Neural progenitor cell (in vitro differentiated cells): ENCODE data around the gene TNN. TPM values are rescaled to one million over a fixed set of nuclear protein-coding genes. Genes with fewer than 3 reads are reported as not detected.
A peak's percentile ranks its signal among the peaks of the same experiment; 100 is the strongest.

Experiments
- DNase-seq: peaks from one replicate; pipeline ENCODE4 v3.0.0-alpha.2; 2016; ENCODE audit warnings: low spot score
- H2AFZ ChIP-seq: fragments of 200-600 bp; sonication (generic); replicated peaks from 2 replicates; pipeline ENCODE4 v1.6.1; 2016; ENCODE audit warnings: antibody characterized with exemption
- H3F3A ChIP-seq: fragments of 200-600 bp; sonication (generic); 2 replicates; pipeline ENCODE4 v1.6.1; 2016; ENCODE audit warnings: antibody characterized with exemption, low read depth
- H3K27ac ChIP-seq: fragments of 200-600 bp; sonication (generic); 2 replicates; pipeline ENCODE4 v1.5.1; 2016; ENCODE audit warnings: mild to moderate bottlenecking
- H3K27me3 ChIP-seq: fragments of 200-600 bp; sonication (generic); 2 replicates; pipeline ENCODE4 v1.6.1; 2016; ENCODE audit warnings: mild to moderate bottlenecking, moderate library complexity
- H3K36me3 ChIP-seq: fragments of 200-600 bp; sonication (generic); 2 replicates; pipeline ENCODE4 v1.5.1; 2016
- H3K4me1 ChIP-seq: fragments of 200-600 bp; sonication (generic); 2 replicates; pipeline ENCODE4 v1.6.1; 2016; ENCODE audit warnings: mixed run types
- H3K4me2 ChIP-seq: fragments of 200-600 bp; sonication (generic); 2 replicates; pipeline ENCODE4 v1.6.1; 2016
- H3K4me3 ChIP-seq: fragments of 200-600 bp; sonication (generic); 2 replicates; pipeline ENCODE4 v1.5.1; 2016
- H3K79me2 ChIP-seq: fragments of 200-600 bp; sonication (generic); 2 replicates; pipeline ENCODE4 v1.6.1; 2016; ENCODE audit warnings: low read depth
- H3K9ac ChIP-seq: fragments of 200-600 bp; sonication (generic); 2 replicates; pipeline ENCODE4 v1.6.1; 2016
- H3K9me3 ChIP-seq: fragments of 200-600 bp; sonication (generic); 2 replicates; pipeline ENCODE4 v1.5.1; 2016; ENCODE audit warnings: low read depth
- H4K20me1 ChIP-seq: fragments of 200-600 bp; sonication (generic); 2 replicates; pipeline ENCODE4 v1.6.1; 2016; ENCODE audit warnings: low read depth
- H3K27ac Mint-ChIP-seq: 3 replicates; pipeline ENCODE4 v1.8.0; 2021; ENCODE audit warnings: mixed read lengths
- H3K27me3 Mint-ChIP-seq: 2 replicates; pipeline ENCODE4 v1.8.0; 2022; ENCODE audit warnings: low read depth, mild to moderate bottlenecking, inconsistent platforms, moderate library complexity, mixed read lengths; ENCODE audit not compliant: insufficient read depth
- H3K36me3 Mint-ChIP-seq: 3 replicates; pipeline ENCODE4 v1.8.0; 2021; ENCODE audit warnings: mixed read lengths
- H3K4me1 Mint-ChIP-seq: 3 replicates; pipeline ENCODE4 v1.8.0; 2021; ENCODE audit warnings: mixed read lengths
- H3K4me3 Mint-ChIP-seq: 3 replicates; pipeline ENCODE4 v1.8.0; 2021; ENCODE audit warnings: mild to moderate bottlenecking, moderate library complexity, mixed read lengths
- H3K9me3 Mint-ChIP-seq: 3 replicates; pipeline ENCODE4 v1.8.0; 2020; ENCODE audit warnings: mixed read lengths
- EZH2 ChIP-seq: fragments of 200-600 bp; sonication (generic); IDR thresholded peaks from 2 replicates; pipeline ENCODE4 v1.6.1; 2017; ENCODE audit warnings: antibody characterized with exemption, mild to moderate bottlenecking, moderate library complexity
- EZH2phosphoT487 ChIP-seq: fragments of 200-600 bp; sonication (generic); IDR thresholded peaks from 2 replicates; pipeline ENCODE4 v1.6.1; 2017; ENCODE audit warnings: antibody characterized with exemption
- total RNA-seq: library from RNA; depleted of rRNA; stranded (reverse); fragments of >200 nt; gene quantifications from 2 replicates; pipeline ENCODE4 v1.2.3, GENCODE V29; 2015; ENCODE audit warnings: low replicate concordance
- TF ChIP-seq, protein P1 (sequence below): fragments of 200-600 bp; sonication (generic); IDR thresholded peaks from 2 replicates; pipeline ENCODE4 v1.5.1; 2017; ENCODE audit warnings: antibody characterized with exemption, mild to moderate bottlenecking

The TNN gene
- total RNA-seq, 1 donor from 2014 or later: not detected

DNA sequence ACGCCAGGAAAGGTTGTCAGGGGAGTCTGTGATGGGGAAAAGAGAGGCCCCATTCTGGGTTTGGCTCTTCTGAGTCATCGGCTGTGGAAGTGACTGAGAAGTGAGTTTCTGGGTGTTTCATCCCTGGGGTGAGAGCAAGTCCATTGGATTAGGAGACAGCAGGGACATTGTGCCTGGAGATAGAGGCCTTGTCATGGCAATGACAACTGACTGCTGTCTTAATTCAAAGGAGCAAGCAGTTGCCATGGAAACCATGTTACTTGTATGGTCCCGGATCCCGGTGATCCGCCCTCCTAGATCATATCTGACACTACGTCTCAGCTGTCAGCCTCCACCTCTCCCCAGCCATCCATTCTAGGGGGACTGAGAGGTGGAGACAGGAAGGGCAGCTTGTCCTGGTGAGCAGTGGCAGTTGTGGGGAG, 90.5 kb downstream of the TNN start:
- Histone ChIP-seq H2AFZ (no peak overlapping the region), H3K9me3 (no peaks in the 10 kb centered on the region), H3K9ac (no peak overlapping the region), H3K27me3 (peaks cover 2% of the 10 kb centered on the region), H3K4me2 (no peak overlapping the region), H3K36me3 (no peaks in the 10 kb centered on the region), H3F3A (no peaks in the 10 kb centered on the region), H3K4me3 (no peak overlapping the region), H3K27ac (no peak overlapping the region), H3K79me2 (no peaks in the 10 kb centered on the region), H4K20me1 (no peaks in the 10 kb centered on the region), H3K4me1 (no peaks in the 10 kb centered on the region)
- TF ChIP-seq EZH2 (no peak), EZH2phosphoT487 (no peak)
- TF ChIP-seq, protein P1, sequence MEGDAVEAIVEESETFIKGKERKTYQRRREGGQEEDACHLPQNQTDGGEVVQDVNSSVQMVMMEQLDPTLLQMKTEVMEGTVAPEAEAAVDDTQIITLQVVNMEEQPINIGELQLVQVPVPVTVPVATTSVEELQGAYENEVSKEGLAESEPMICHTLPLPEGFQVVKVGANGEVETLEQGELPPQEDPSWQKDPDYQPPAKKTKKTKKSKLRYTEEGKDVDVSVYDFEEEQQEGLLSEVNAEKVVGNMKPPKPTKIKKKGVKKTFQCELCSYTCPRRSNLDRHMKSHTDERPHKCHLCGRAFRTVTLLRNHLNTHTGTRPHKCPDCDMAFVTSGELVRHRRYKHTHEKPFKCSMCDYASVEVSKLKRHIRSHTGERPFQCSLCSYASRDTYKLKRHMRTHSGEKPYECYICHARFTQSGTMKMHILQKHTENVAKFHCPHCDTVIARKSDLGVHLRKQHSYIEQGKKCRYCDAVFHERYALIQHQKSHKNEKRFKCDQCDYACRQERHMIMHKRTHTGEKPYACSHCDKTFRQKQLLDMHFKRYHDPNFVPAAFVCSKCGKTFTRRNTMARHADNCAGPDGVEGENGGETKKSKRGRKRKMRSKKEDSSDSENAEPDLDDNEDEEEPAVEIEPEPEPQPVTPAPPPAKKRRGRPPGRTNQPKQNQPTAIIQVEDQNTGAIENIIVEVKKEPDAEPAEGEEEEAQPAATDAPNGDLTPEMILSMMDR: no peak
- Mint-ChIP-seq H3K36me3 (no peaks in the 10 kb centered on the region), H3K27ac (no peak overlapping the region), H3K4me1 (peaks cover 10% of the 10 kb centered on the region), H3K27me3 (peaks cover 5% of the 10 kb centered on the region), H3K9me3 (no peaks in the 10 kb centered on the region), H3K4me3 (no peak overlapping the region)
- DNase-seq: peak; percentile 31

DNA sequence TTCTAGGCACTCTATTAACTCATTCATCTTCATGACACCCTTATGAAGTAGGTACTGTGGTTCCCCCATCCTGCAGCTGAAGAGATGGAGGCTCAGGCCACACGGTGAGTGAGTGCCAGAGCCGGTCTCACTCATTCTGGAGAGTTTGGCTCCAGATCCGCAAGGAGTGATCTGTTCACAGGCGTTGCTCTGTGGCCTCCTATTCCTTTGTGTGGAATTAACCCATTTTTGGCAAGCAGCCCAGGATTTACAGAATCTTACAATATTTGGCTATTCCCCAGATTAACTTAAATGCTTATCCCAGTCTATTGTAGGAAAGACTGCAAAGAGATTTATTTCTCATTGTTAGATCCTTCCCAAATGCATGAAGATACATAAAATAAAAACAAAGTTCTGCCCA, 95.3 kb downstream of the TNN start:
- no peak overlapping the region for H3K4me3 ChIP-seq
- Mint-ChIP-seq H3K4me3 (no peak overlapping the region), H3K4me1 (peaks cover 9% of the 10 kb centered on the region)

DNA sequence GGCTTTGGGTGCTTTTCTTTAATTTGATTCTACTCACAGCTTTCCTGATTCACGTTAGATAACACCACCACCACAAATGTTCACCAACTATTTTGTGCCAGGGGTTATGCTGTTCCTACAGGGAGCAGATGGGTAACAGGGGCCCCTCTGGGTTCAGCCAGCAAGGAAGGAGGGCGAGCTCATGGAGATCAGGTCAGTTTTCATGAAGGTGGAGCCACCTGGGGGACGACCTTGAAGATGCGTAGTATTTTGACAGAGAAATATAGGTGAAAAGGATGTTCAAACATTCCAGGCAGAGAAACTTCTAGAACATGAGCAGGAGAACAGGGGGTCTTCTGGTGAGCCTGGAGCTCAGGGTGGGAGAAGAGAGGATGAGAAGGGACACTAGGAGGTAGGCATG, 96.1 kb downstream of the TNN start:
- peaks cover 2% of the 10 kb centered on the region for H3K4me1 Mint-ChIP-seq
- H3K4me3 ChIP-seq: no peak overlapping the region
- no peaks in the 10 kb centered on the region for H3K36me3 ChIP-seq
- H3K36me3 Mint-ChIP-seq: no peaks in the 10 kb centered on the region
- no peaks in the 10 kb centered on the region for H3K4me1 ChIP-seq
- TF ChIP-seq, protein P1: peak; percentile 14
- no peak for TF ChIP-seq EZH2
- TF ChIP-seq EZH2phosphoT487: no peak
- no peak for DNase-seq
- H3K4me3 Mint-ChIP-seq: no peak overlapping the region
- H3K27ac Mint-ChIP-seq: no peak overlapping the region
- no peak overlapping the region for H3K4me2 ChIP-seq
- peaks cover 10% of the 10 kb centered on the region for H3K27me3 Mint-ChIP-seq
- H3K9me3 Mint-ChIP-seq: no peaks in the 10 kb centered on the region
- no peak overlapping the region for H3K27ac ChIP-seq
- H3K9ac ChIP-seq: no peak overlapping the region
- no peaks in the 10 kb centered on the region for H3K27me3 ChIP-seq
- no peaks in the 10 kb centered on the region for H4K20me1 ChIP-seq
- no peak overlapping the region for H2AFZ ChIP-seq
- no peaks in the 10 kb centered on the region for H3F3A ChIP-seq
- no peaks in the 10 kb centered on the region for H3K79me2 ChIP-seq
- H3K9me3 ChIP-seq: no peaks in the 10 kb centered on the region

More for the DNA sequence above, 95.3 kb downstream of the TNN start:
- H3K9me3 ChIP-seq: no peaks in the 10 kb centered on the region
- no peaks in the 10 kb centered on the region for H3K27me3 ChIP-seq
- no peaks in the 10 kb centered on the region for H3K79me2 ChIP-seq
- no peaks in the 10 kb centered on the region for H4K20me1 ChIP-seq
- H3K36me3 ChIP-seq: no peaks in the 10 kb centered on the region
- peaks cover 10% of the 10 kb centered on the region for H3K27me3 Mint-ChIP-seq
- no peak overlapping the region for H2AFZ ChIP-seq
- no peaks in the 10 kb centered on the region for H3K36me3 Mint-ChIP-seq
- no peaks in the 10 kb centered on the region for H3F3A ChIP-seq
- no peaks in the 10 kb centered on the region for H3K9me3 Mint-ChIP-seq
- no peak overlapping the region for H3K9ac ChIP-seq
- TF ChIP-seq EZH2 (no peak), EZH2phosphoT487 (no peak)
- TF ChIP-seq, protein P1: no peak
- H3K27ac ChIP-seq: no peak overlapping the region
- DNase-seq: no peak
- H3K27ac Mint-ChIP-seq: no peak overlapping the region
- H3K4me1 ChIP-seq: no peaks in the 10 kb centered on the region
- H3K4me2 ChIP-seq: no peak overlapping the region
